Neural cell (in vitro differentiated cells): Measurements from ENCODE around the gene FGGY. TPM values are rescaled to one million over a fixed set of nuclear protein-coding genes. Genes with fewer than 3 reads are reported as not detected.

Source experiments
- H2AFZ ChIP-seq: fragments of 200-600, 300-800 bp; sonication (generic), shearing (Covaris generic); 2 replicates; pipeline ENCODE4 v1.6.0; 2014; ENCODE audit warnings: low read depth, mild to moderate bottlenecking, antibody characterized with exemption, low read length, moderate library complexity
- H3F3A ChIP-seq: fragments of 200-600 bp; shearing (Covaris generic); 2 replicates; pipeline ENCODE4 v1.6.1; 2016; ENCODE audit warnings: mild to moderate bottlenecking, moderate library complexity, mixed read lengths, antibody characterized with exemption, low read length; ENCODE audit not compliant: insufficient read depth, poor library complexity, severe bottlenecking
- H3K27ac ChIP-seq: fragments of 200-600, 300-800 bp; sonication (generic), shearing (Covaris generic); 2 replicates; pipeline ENCODE4 v1.5.1; 2014; ENCODE audit warnings: mild to moderate bottlenecking, low read length, moderate library complexity
- H3K27me3 ChIP-seq: fragments of 300-800, 200-600 bp; sonication (generic), shearing (Covaris generic); 2 replicates; pipeline ENCODE4 v1.6.0; 2014; ENCODE audit warnings: mild to moderate bottlenecking, low read depth, low read length, moderate library complexity; ENCODE audit not compliant: insufficient read depth
- H3K36me3 ChIP-seq: fragments of 300-800, 200-600 bp; sonication (generic), shearing (Covaris generic); 2 replicates; pipeline ENCODE4 v1.5.1; 2014; ENCODE audit warnings: mild to moderate bottlenecking, antibody characterized with exemption, low read length, moderate library complexity; ENCODE audit not compliant: insufficient read depth
- H3K4me2 ChIP-seq: fragments of 300-800, 200-600 bp; sonication (generic), shearing (Covaris generic); 2 replicates; pipeline ENCODE4 v1.6.0; 2014; ENCODE audit warnings: mild to moderate bottlenecking, low read length
- H3K4me3 ChIP-seq: fragments of 300-800, 200-600 bp; sonication (generic), shearing (Covaris generic); 2 replicates; pipeline ENCODE4 v1.5.1; 2014; ENCODE audit warnings: mild to moderate bottlenecking, low read length, moderate library complexity
- H3K79me2 ChIP-seq: fragments of 200-600 bp; shearing (Covaris generic); replicated peaks from 2 replicates; pipeline ENCODE4 v1.6.0; 2014; ENCODE audit warnings: mild to moderate bottlenecking, low read length, moderate library complexity; ENCODE audit not compliant: insufficient read depth
- H3K9ac ChIP-seq: fragments of 300-800, 200-600 bp; sonication (generic), shearing (Covaris generic); 2 replicates; pipeline ENCODE4 v1.6.1; 2016; ENCODE audit warnings: mild to moderate bottlenecking, low read length, mixed read lengths
- H3K9me2 ChIP-seq: fragments of 200-600 bp; shearing (Covaris generic); 2 replicates; pipeline ENCODE4 v1.6.1; 2016; ENCODE audit warnings: mild to moderate bottlenecking, low read length, mixed read lengths; ENCODE audit not compliant: insufficient read depth
- H3K9me3 ChIP-seq: fragments of 200-600, 300-800 bp; sonication (generic), shearing (Covaris generic); 2 replicates; pipeline ENCODE4 v1.6.1; 2016; ENCODE audit warnings: mild to moderate bottlenecking, mixed run types, low read length, moderate library complexity, mixed read lengths
- H4K20me1 ChIP-seq: fragments of 200-600 bp; shearing (Covaris generic); 2 replicates; pipeline ENCODE4 v1.6.1; 2016; ENCODE audit warnings: mild to moderate bottlenecking, mixed run types; ENCODE audit not compliant: insufficient read depth
- CTCF ChIP-seq: fragments of 450-650 bp; IDR thresholded peaks from 2 replicates; pipeline ENCODE4 v1.5.1; 2014; ENCODE audit warnings: antibody characterized with exemption, mild to moderate bottlenecking, moderate library complexity; ENCODE audit not compliant: poor library complexity, severe bottlenecking
- EP300 ChIP-seq: fragments of 450-650 bp; conservative IDR thresholded peaks from 2 replicates; pipeline ENCODE4 v1.6.1; 2014; ENCODE audit warnings: antibody characterized with exemption, mild to moderate bottlenecking, moderate library complexity; ENCODE audit not compliant: poor library complexity, severe bottlenecking
- EZH2 ChIP-seq: fragments of 200-600, 300-800 bp; shearing (Covaris generic), sonication (generic); IDR thresholded peaks from 2 replicates; pipeline ENCODE4 v1.6.1; 2014; ENCODE audit warnings: antibody characterized with exemption, low read length, borderline replicate concordance, mild to moderate bottlenecking; ENCODE audit not compliant: insufficient read depth, poor library complexity, severe bottlenecking
- MXI1 ChIP-seq: fragments of 450-650 bp; conservative IDR thresholded peaks from 2 replicates; pipeline ENCODE4 v1.6.1; 2014; ENCODE audit warnings: antibody characterized with exemption, mild to moderate bottlenecking; ENCODE audit not compliant: poor library complexity, severe bottlenecking
- POLR2AphosphoS5 ChIP-seq: IDR thresholded peaks from 2 replicates; pipeline ENCODE4 v1.6.1; 2012
- RAD21 ChIP-seq: fragments of 450-650 bp; conservative IDR thresholded peaks from 2 replicates; pipeline ENCODE4 v1.6.1; 2014; ENCODE audit warnings: antibody characterized with exemption, mild to moderate bottlenecking, moderate library complexity
- REST ChIP-seq: IDR thresholded peaks from 2 replicates; pipeline ENCODE4 v1.6.1; 2012; ENCODE audit warnings: borderline replicate concordance
- SMC3 ChIP-seq: fragments of 450-650 bp; conservative IDR thresholded peaks from 2 replicates; pipeline ENCODE4 v1.6.1; 2014; ENCODE audit warnings: antibody characterized with exemption, mild to moderate bottlenecking, moderate library complexity; ENCODE audit not compliant: poor library complexity
- TAF1 ChIP-seq: IDR thresholded peaks from 2 replicates; pipeline ENCODE4 v1.6.1; 2012; ENCODE audit warnings: low read depth
- polyA plus RNA-seq: library from polyadenylated mRNA; depleted of rRNA; stranded (reverse); fragments of >200 nt; gene quantifications from 2 replicates; pipeline ENCODE4 v1.2.3, GENCODE V29; 2014

FGGY gene
- polyA plus RNA-seq, 1 donor from 2014 or later: 7.4 TPM

- H3K27ac ChIP-seq: no peak overlapping the region
- H3F3A ChIP-seq: no peaks in the 10 kb centered on the region
- no peaks in the 10 kb centered on the region for H3K79me2 ChIP-seq
- H3K9me3 ChIP-seq: no peaks in the 10 kb centered on the region
- H2AFZ ChIP-seq: no peak overlapping the region
- H3K9ac ChIP-seq: no peak overlapping the region
- H4K20me1 ChIP-seq: no peaks in the 10 kb centered on the region
- H3K36me3 ChIP-seq: no peaks in the 10 kb centered on the region
- H3K4me3 ChIP-seq: no peak overlapping the region
- H3K27me3 ChIP-seq: no peaks in the 10 kb centered on the region
- no peak overlapping the region for H3K4me2 ChIP-seq
- no peaks in the 10 kb centered on the region for H3K9me2 ChIP-seq
- no peak for TF ChIP-seq MXI1
- TF ChIP-seq REST: no peak
Observed at GRCh38 chr1:59367301-59368007, 70.6 kb downstream of the FGGY start.

- no peaks in the 10 kb centered on the region for H3K36me3 ChIP-seq
Observed at GRCh38 chr1:59368008-59368670, 71.2 kb downstream of the FGGY start.

More at GRCh38 chr1:59368008-59368670, 71.2 kb downstream of the FGGY start:
- no peaks in the 10 kb centered on the region for H3K9me3 ChIP-seq
- H3K4me2 ChIP-seq: no peak overlapping the region
- no peak for TF ChIP-seq REST
- no peak for TF ChIP-seq SMC3
- TF ChIP-seq EP300: no peak
- TF ChIP-seq CTCF: no peak
- no peak for TF ChIP-seq POLR2AphosphoS5
- TF ChIP-seq RAD21: no peak
- TF ChIP-seq EZH2: no peak
- TF ChIP-seq TAF1: no peak
- no peak for TF ChIP-seq MXI1
- no peak overlapping the region for H2AFZ ChIP-seq
- no peak overlapping the region for H3K9ac ChIP-seq
- H3K27me3 ChIP-seq: no peaks in the 10 kb centered on the region
- no peak overlapping the region for H3K27ac ChIP-seq
- H3F3A ChIP-seq: no peaks in the 10 kb centered on the region
- no peak overlapping the region for H3K4me3 ChIP-seq
- no peaks in the 10 kb centered on the region for H4K20me1 ChIP-seq
- no peaks in the 10 kb centered on the region for H3K9me2 ChIP-seq
- H3K79me2 ChIP-seq: no peaks in the 10 kb centered on the region
